ENCODE measurements around the gene NR2F1-AS1. TPM values are rescaled to one million over a fixed set of nuclear protein-coding genes. Genes with fewer than 3 reads are reported as not detected.

NR2F1-AS1 gene
- total RNA-seq, 1 donor from 2014 or later = 6.9 TPM

DNA sequence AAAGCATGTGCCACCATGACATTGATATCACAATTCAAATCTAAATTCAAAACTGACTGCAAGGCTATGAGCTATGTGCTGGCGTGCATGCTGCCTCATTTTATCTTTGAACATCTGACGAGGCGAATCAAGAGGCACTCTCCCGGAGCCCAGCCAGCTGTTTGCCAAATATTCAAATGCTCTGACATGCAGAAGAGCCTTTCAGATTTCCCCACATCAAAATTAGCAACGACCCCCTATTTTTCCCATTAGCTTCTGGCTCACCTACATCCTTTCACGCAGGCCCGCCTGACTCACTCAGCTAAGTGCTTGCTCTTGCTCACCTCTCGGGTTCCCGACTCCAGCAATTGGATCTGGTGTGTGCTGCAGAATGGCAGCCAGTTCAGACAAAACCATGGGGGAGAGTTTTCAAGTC is 159.0 kb downstream of the NR2F1-AS1 start:
- no peaks in the 10 kb centered on the region for H3K36me3 Mint-ChIP-seq (ENCODE audit: low read depth, unreplicated experiment)
- H3K79me2 ChIP-seq (ENCODE audit: insufficient read depth, low read length) = no peaks in the 10 kb centered on the region
- no peak overlapping the region for H3K4me3 ChIP-seq (ENCODE audit: insufficient read depth, low read depth, low read length)
- no peak overlapping the region for H3K27ac Mint-ChIP-seq (ENCODE audit: unreplicated experiment)
- FAIRE-seq = no peak
- H3K4me1 Mint-ChIP-seq (ENCODE audit: low read depth, unreplicated experiment) = no peaks in the 10 kb centered on the region
- no peak for TF ChIP-seq CTCF (IDR thresholded peaks at IDR 0.05; ENCODE audit: insufficient read depth, low read depth, low read length)
- TF ChIP-seq EZH2 (IDR thresholded peaks at IDR 0.05; ENCODE audit: insufficient read depth, low read length) = no peak
- DNase-seq (ENCODE audit: low read depth) = peak; percentile 44
- H3K9me3 Mint-ChIP-seq (ENCODE audit: unreplicated experiment) = no peaks in the 10 kb centered on the region
- no peaks in the 10 kb centered on the region for H3K27me3 ChIP-seq (ENCODE audit: insufficient read depth, low read length)
- H3K4me2 ChIP-seq (ENCODE audit: low read length) = peak overlapping the region; percentile 19
- H3K27me3 Mint-ChIP-seq (ENCODE audit: low read depth, unreplicated experiment) = no peaks in the 10 kb centered on the region
- H3K4me1 ChIP-seq (ENCODE audit: insufficient read depth, low read length) = no peaks in the 10 kb centered on the region
- H3K4me3 Mint-ChIP-seq (ENCODE audit: unreplicated experiment) = no peak overlapping the region
- H3K27ac ChIP-seq (ENCODE audit: low read depth, low read length) = no peak overlapping the region
- H3K36me3 ChIP-seq (ENCODE audit: insufficient read depth, low read length) = no peaks in the 10 kb centered on the region
- H3K9me3 ChIP-seq (ENCODE audit: insufficient read depth, low read depth, low read length) = no peaks in the 10 kb centered on the region
- H4K20me1 ChIP-seq (ENCODE audit: insufficient read depth, low read length) = no peaks in the 10 kb centered on the region
- no peak overlapping the region for H2AFZ ChIP-seq (ENCODE audit: low read depth, low read length)
- H3K9ac ChIP-seq (ENCODE audit: low read length) = no peak overlapping the region

DNA sequence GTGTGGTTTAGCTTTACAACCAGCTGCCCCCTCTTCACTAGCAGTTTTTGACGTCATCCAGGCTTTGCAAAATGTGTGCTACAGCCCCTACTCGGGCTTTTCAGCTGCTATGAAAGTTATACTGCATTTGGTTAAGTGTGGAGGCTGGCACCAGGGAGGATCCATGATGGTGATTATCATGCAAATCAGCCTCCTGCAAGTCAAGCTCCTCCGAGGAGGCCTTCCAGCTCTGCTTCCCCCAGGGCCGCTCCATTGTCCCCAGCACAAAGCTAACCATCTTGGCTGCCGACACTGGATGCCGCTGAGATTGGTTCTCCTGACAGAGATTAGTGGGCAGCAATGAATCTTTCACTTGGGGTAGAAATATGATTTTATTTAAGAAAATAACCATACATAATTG is 159.6 kb downstream of the NR2F1-AS1 start:
- Histone ChIP-seq H3K4me2 (ENCODE audit: low read length) (peak overlapping the region; percentile 19), H3K4me3 (ENCODE audit: insufficient read depth, low read depth, low read length) (no peak overlapping the region), H3K9me3 (ENCODE audit: insufficient read depth, low read depth, low read length) (no peaks in the 10 kb centered on the region), H3K9ac (ENCODE audit: low read length) (no peak overlapping the region), H4K20me1 (ENCODE audit: insufficient read depth, low read length) (no peaks in the 10 kb centered on the region), H2AFZ (ENCODE audit: low read depth, low read length) (peak overlapping the region; percentile 14), H3K27ac (ENCODE audit: low read depth, low read length) (no peak overlapping the region), H3K4me1 (ENCODE audit: insufficient read depth, low read length) (no peaks in the 10 kb centered on the region), H3K27me3 (ENCODE audit: insufficient read depth, low read length) (no peaks in the 10 kb centered on the region), H3K36me3 (ENCODE audit: insufficient read depth, low read length) (no peaks in the 10 kb centered on the region), H3K79me2 (ENCODE audit: insufficient read depth, low read length) (no peaks in the 10 kb centered on the region)
- no peak for FAIRE-seq
- no peak overlapping the region for H3K27ac Mint-ChIP-seq (ENCODE audit: unreplicated experiment)
- no peaks in the 10 kb centered on the region for H3K27me3 Mint-ChIP-seq (ENCODE audit: low read depth, unreplicated experiment)
- H3K4me1 Mint-ChIP-seq (ENCODE audit: low read depth, unreplicated experiment) = no peaks in the 10 kb centered on the region
- no peak for DNase-seq (ENCODE audit: low read depth)
- no peak for TF ChIP-seq CTCF (IDR thresholded peaks at IDR 0.05; ENCODE audit: insufficient read depth, low read depth, low read length)
- no peak for TF ChIP-seq EZH2 (IDR thresholded peaks at IDR 0.05; ENCODE audit: insufficient read depth, low read length)
- no peaks in the 10 kb centered on the region for H3K9me3 Mint-ChIP-seq (ENCODE audit: unreplicated experiment)
- no peak overlapping the region for H3K4me3 Mint-ChIP-seq (ENCODE audit: unreplicated experiment)
- H3K36me3 Mint-ChIP-seq (ENCODE audit: low read depth, unreplicated experiment) = no peaks in the 10 kb centered on the region

DNA sequence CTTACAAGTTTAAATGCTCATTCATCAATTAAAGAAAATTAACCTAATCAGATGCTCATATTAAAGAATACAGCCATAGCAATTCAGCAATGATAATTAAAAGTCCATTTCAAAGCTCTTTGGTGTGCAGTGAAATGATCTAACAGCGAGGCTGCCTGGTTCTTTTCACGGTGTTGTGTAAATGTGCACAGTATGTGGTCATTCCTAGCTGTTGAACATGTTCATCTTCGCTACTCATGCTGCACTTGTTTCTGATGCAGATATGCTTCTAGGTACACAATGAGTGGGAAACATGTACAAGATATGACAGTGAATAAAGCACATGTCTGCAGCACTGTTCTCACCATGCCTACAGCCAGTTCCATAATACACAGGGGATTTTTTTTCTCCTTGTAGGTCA is 163.5 kb downstream of the NR2F1-AS1 start:
- Histone ChIP-seq H3K36me3 (ENCODE audit: insufficient read depth, low read length) (no peaks in the 10 kb centered on the region), H2AFZ (ENCODE audit: low read depth, low read length) (no peak overlapping the region), H3K9me3 (ENCODE audit: insufficient read depth, low read depth, low read length) (no peaks in the 10 kb centered on the region), H3K4me2 (ENCODE audit: low read length) (no peak overlapping the region), H3K4me3 (ENCODE audit: insufficient read depth, low read depth, low read length) (no peak overlapping the region), H4K20me1 (ENCODE audit: insufficient read depth, low read length) (no peaks in the 10 kb centered on the region), H3K9ac (ENCODE audit: low read length) (no peak overlapping the region), H3K4me1 (ENCODE audit: insufficient read depth, low read length) (no peaks in the 10 kb centered on the region), H3K79me2 (ENCODE audit: insufficient read depth, low read length) (no peaks in the 10 kb centered on the region), H3K27ac (ENCODE audit: low read depth, low read length) (no peak overlapping the region), H3K27me3 (ENCODE audit: insufficient read depth, low read length) (no peaks in the 10 kb centered on the region)
- Mint-ChIP-seq H3K27ac (ENCODE audit: unreplicated experiment) (no peak overlapping the region), H3K4me3 (ENCODE audit: unreplicated experiment) (no peak overlapping the region), H3K36me3 (ENCODE audit: low read depth, unreplicated experiment) (no peaks in the 10 kb centered on the region), H3K9me3 (ENCODE audit: unreplicated experiment) (no peaks in the 10 kb centered on the region), H3K4me1 (ENCODE audit: low read depth, unreplicated experiment) (no peaks in the 10 kb centered on the region), H3K27me3 (ENCODE audit: low read depth, unreplicated experiment) (peaks cover 3% of the 10 kb centered on the region)
- DNase-seq (ENCODE audit: low read depth) (no peak), FAIRE-seq (no peak)
- no peak for TF ChIP-seq CTCF (IDR thresholded peaks at IDR 0.05; ENCODE audit: insufficient read depth, low read depth, low read length)
